NCI-H2029 treated with DMSO at 0.1 percent for 48 hours (cell line): Measurements from ENCODE around the gene IL37.

ENCODE experiments used
- DNase-seq: peaks from one replicate; lab custom pipeline; 2025; lab: John Stamatoyannopoulos, UW

IL37 gene, protein sequence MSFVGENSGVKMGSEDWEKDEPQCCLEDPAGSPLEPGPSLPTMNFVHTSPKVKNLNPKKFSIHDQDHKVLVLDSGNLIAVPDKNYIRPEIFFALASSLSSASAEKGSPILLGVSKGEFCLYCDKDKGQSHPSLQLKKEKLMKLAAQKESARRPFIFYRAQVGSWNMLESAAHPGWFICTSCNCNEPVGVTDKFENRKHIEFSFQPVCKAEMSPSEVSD

DNA sequence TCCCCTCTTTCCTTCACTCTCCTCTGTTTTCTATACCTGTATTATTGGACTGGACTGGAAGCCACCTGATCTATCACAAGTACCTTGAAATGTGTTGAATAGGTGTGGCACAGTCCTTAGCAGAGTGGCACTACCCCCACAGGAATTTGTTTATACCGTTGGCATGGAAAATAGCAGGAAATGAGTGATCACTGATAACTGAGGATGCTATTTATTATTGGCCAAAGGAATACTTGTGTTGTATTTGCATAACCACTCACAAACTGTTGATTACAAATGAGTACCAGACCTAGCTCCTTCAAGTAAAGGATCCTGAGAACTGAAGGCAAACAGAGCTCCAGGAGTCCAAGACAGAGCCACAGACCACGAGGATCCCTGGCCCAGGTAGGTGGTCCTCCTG is at the start of gene IL37:
TSS of gene IL37 (plus strand) at position 301 of the 400 bp plus-strand sequence. CDS start 1,848 bp downstream, outside the sequence.
- DNase-seq: no peak

DNA sequence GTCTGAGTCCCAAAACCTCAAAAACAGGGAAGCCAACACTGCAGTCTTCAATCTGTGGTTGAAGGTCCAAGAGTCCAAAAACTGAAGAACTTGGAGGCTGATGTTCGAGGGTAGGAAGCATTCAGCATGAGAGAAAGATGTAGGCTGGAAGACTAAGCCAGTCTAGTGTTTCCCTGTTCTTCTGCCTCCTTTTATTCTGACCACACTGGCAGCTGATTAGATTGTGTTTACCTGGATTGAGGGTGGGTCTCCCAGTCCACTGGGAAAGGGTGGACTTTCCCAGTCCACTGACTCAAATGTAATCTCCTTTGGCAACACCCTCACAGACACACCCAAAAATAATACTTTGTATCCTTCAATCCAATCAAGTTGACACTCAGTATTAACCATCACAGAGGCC is 46.9 kb upstream of the IL37 start:
- DNase-seq: no peak

DNA sequence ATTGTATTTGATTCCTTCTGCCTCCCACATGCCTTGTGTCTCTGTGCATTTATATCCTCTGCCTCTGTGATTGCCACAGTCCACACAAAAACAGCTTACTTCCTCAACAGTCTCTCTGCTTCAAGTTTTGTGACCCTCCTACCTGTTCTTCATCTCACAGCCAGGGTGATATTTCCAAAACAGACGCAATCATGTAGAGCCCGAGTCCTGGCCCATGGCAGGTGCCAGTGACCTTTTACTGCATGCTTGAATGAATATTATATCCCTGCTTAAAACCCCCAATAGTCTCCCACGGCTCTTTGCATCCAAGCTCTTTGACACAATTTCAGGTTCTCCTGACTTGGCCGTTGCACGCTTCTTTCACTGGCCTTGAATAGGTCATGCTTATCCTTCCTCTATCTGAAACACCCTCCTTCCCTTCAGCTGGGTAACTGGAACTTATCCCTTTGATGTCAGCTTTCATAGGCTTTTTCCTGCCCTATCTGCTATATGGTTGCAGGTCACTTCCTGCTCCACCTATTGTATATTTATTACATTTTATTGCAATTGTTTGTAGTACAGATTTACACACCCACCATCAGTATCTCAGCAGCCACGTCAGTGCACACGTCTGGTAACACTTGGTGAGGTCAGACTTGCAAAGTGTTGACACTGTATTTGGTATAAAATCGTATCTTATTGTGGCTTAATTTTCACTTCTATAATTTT is 44.7 kb upstream of the IL37 start:
- no peak for DNase-seq

DNA sequence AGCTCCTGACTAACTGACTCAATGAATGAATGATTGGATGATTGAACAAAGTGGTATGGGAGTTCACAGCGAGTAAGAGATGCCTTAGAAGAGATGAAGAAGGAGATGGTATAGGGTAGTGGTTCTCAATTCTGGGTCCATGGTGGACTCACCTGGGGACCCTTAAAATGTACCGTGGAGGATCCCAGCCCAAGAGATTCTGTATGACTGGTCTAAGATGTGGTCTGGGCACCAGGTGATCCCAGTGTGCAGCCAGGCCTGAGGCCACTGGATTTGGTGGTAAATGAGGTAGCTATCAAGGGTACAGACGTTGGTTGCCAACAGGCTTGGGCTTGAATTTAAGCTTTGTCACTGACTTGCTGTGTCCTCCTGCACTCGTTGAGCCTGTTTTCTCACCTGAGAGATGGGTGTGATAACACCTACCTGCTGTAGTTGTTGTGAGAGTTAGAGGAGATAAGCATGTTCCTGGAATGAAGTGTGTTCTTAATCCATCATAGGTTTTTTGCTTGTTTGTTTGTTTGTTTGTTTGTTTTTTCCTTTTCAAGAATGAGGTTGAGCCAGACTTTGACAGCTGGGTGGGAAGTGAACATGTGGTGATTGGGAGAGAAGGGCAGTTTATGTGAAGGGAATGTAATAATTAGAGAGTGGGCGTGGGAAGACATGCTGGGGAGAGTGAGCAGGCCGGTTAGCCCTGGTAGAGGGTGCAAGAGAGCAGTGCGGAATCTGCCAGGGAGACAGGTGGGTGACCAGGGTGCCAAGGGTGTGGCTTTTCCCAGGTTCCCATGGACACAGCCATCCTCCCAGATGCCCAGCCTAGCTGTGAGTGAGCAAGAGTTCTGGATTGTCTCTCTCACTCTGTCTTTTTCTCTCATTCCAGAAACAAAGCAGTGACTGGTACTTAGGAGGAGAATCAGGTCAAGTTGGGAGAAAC is 43.0 kb upstream of the IL37 start:
- no peak for DNase-seq

DNA sequence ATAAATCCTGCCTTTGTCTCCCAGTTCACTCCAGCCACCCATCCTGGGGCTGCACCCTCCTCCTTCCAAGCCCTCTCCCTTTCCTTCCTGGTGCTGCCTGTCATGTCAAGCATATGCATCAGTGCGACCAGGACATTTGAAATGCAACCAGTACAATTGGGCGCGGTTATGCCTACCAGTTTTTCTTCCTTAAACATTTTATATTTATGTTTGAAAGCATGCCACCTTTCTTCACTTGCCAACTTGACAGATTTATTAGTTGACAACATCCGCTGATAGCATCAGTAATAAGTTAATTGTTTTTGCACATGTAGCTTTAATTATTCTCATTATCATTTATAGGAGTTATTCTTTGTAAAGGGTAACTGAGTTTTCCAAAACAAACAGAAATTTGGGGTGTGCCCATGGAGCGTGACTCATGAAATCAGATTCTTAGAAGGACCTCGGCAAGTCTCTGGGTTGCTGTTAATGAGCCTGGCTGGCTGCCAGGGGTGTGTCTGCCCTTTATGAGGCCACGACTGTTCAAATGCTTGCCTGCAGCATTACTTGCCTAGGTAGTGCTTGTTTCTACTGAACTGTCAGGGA is 41.6 kb upstream of the IL37 start:
- DNase-seq: peak; percentile 30

DNA sequence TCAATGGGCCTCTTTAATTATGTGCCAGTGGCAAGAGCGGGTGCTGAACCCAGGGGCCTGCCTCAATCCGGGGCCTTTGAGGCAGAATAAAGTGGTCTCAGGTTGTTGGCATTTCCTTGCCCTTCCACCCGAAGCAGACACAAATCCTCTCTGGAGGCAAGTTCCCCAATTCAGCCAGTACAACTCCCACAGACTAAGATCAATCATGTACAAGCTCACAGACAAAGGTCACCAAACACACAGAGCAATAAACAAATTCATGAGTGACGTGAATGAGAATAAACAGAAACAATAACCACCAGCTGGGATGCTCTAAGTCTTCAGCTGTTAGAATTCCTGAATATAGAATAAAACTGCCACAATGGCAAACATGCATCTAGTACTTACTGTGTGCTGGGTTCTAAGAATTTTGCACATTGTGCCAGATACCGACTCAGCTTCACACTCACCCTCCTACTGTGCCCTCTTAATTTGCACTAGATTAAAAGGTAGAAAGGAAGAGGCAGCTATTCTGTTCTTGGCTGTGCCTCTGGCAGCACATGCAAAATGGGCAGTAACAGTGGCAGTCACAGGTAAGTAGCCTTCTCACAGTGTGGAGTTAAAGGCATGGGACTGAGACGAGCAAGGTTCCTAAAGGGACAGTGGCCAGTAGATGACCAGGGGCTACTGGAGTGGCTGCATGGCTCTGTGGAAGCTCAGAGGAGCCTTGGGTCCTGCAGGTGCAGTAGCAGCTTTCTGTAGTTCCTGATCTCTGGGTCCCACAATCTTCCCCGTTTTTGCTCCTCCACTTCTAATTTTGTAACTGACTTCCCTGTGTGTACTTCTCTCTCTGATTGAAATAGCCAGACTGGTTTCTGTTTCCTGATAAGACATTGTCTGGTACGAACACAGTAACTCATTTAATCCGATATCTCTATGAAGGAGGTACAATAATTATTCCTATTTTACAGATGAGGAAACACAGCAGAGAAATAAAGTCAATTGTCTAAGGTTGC is 39.8 kb upstream of the IL37 start:
- DNase-seq: no peak

DNA sequence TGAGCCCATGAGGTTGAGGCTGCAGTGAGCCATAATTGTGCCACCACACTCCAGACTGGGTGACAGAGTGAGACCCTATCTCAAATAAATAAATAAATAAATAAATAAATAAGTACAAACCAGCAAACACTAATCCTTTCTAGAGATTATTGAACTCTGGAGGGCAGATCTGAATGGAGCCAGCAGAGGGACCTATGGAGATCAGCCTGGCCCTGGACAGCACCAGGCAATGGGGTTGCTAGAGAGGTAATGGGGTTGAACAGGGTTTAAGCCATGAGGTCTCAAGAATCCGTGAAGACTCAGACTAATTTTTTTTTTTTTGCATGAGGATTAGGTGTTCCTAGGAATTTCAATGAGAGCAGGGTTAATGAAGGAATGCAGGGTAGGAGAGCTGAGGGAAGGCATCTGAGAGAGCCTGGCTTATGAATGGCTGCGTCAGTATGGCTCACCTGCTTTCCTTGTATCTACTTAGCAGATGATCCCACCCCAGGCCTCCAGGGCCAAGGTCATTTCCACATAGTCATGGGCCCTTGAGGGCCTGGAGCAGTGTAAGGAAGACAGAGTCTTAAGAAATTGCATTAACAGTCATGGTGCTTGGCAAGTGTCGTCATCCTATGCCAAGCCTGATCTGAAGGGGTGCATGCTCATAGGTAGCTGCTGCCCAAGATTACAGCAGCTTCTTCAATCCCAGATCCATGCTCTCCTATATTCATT is 34.6 kb upstream of the IL37 start:
- no peak for DNase-seq

DNA sequence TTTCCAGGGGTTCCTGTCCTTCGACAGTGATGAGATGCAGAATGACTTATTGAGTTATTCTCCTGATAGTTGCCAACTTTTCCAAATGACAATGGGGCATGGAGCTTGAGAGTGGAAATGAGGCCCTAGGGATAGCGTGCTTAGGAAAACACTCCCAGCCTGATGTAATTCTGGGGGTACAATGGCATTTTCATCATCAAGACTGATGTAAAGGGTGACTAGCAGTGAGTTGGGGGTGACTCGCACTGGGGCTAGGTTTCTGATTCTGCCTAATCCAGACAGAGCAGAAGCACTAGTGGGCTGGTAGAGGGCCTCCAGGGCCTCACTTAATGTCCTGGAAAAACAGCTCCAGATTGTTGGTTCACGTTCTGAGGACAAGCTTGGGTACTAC is 34.0 kb upstream of the IL37 start:
- no peak for DNase-seq

DNA sequence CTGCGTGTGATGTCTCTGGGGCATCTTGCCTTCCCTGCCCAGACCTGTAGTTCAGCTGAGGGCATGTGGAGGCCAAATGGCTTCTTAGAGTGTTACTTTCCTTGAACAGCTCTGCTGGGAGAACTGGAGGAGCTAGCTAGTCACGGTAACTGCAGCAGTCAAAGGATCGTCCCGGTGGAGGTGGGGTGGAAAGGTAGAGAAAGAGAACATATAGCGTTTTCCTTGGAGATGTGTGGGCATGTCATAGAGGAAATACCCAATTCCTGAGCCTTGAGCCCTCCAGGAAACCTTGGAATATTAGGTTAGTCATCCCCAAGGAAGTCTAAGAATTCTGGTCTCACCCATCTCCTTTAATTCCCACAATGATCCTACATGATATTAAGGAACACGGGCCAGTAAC is 33.5 kb upstream of the IL37 start:
- DNase-seq: no peak

DNA sequence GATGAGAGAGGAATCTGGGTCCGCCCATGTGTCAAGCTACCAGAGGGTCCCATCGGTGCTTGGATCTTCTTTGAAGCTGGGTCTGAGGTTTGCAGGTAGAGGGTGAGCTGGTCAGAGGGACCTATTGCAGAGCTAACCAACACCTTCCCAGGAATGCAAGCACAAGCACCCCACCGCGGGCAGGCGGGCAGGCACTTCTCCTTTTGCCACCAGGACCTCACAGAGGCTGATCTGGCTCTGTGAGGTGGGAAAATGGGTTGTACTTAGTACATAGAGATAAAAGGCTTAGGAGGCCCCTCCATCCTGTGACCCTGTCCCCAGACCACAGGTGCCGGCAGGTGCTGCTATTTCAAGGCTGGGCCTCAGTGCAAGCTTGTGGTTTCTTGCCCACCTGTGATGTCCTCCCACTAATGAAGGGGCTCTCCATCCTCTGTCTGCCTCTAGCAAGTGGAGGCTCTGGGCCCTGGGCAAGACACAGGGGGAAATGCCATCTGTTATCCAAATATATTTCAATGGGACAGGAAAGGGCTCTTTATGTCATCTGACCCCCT is 31.4 kb upstream of the IL37 start:
- no peak for DNase-seq

DNA sequence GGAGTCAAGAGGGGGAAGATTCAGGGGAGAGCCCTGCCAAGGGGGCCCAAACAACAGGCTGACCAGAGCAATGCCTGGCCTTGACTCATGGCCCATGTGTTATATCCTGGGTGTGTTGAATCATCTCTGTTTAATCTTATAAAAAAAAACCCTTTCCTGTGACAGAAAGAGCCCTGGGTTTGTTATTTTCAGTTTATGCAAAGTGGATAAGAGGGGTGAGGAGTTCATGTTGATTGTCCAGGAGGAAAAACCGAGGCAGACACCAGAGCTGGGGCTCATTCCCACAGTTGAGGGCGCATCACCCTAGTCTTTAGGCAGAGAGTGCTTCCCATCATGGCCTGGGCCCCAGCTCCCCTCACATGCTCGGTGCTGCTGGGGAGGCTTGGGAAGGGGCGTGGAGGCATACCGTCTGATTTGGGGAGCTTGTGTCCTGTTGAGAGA is 30.9 kb upstream of the IL37 start:
- DNase-seq: no peak

DNA sequence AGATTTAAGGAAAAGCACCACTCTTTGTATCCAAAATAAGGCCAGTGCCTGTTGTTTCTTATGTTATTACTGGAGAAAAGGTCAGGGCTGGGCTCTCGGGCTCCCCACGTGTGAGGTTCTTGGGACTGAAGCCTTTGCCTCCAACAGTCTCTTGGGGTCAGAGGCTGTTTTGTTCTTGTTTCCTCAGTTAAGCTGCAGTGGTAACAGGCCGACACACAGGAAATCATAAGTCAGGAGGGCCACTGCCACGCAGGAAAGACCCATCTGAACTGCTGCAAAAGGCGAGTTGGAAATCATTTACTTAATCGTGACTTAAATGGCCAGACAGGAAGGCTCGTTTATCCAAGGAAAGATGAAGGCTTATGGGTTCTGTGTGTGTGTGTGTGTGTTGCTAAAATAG is 30.3 kb upstream of the IL37 start:
- no peak for DNase-seq

DNA sequence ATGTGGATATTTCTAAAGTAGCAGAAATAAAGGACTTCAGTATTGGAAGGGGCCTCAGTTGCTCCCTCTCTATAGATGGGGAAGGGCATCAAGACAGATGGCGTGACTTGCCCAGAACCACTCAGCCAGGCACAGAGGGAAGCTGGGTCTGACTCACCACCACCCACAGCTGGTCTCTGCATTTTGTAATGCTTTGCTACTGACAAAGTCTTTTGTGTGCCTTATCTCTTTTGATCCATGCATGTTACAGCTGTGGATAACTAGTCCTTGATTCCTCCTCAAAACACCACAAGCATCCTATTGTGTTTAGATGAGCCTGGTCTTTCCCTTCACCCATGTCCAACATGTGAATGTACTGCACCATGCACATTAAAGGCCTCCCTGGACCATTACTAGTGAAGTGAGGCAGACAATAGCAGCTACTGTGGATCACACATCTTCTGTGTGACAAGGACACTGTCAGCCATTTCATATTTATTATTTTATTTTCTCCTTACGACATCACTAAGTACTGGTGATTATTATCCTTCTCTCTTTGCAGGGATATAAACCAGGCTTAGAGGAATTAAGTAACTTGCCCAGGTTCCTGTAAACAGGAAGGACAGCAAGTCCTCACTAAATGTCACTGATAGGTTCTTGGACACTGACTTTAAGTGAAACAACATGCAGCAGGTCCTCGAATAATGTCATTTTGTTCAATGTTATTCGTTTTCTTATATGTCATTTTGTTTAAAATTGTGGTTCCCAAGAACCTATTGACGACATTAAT is 29.6 kb upstream of the IL37 start:
- DNase-seq: no peak

DNA sequence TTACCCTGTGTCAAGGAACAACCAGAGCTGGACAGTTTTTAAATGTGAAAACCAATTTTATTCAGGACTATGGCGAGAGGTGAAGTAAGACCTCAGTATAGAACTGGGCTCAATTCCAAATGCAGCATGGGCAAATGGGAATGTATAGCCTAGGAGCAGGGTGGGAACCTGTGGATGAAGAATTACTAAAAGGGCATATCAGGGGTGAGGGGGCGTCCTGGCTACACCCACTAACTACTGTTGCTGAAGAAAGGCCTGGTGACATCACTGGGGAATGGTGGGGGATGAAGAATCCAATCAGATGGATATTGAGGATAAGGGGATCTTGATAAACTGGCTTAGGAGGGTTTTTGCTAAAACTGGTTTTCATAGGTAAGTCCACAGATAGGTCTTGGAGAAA is 27.3 kb upstream of the IL37 start:
- DNase-seq: no peak

DNA sequence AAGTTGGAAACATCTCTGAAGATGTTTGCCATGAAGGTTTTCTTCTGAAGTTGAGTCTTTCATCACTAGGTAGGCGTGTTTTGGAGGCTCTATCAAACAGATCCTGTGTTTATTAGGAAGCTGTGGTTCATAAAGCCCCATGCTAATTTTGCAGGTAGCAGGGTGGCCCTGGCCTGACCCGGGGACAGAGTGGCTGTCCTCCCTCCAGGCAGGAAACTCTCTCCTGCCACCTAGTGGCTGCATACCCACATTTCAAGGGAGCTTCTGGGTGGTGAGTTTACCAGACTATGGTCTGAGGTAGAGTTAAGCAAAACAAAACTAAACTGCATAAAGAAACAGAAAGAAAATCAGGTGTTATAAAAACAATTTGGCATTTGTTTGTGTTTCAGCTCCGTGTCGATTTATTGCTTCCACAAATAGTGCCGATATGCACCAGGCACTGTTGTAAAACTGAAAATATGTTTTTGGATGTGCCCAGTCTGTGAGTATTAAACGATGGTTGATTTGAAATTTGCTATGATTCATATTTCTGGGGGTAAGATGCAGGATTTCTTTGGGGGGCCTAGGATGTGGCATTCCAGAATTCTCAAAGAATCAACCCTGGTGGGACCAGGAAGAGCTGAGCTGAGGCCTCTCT is 26.0 kb upstream of the IL37 start:
- peak; percentile 7 for DNase-seq

DNA sequence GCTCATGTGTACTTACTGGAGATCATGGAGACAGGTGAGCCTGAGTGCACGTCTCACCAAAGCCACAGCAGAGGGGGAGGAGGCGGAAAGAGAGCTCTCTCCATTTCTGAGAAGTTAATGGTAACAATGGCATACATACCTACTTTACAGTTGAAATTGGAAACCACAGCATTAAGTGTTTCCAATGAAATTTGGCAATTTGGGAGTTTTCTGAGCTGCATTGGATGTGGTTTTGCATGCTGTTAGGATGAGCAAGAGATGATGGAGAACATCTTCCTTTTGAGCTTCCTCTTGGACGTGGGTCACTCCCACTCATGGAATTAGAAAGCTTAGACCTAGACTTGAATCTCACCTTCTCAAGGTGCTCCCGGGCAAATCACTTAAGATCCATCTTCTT is 25.5 kb upstream of the IL37 start:
- no peak for DNase-seq

DNA sequence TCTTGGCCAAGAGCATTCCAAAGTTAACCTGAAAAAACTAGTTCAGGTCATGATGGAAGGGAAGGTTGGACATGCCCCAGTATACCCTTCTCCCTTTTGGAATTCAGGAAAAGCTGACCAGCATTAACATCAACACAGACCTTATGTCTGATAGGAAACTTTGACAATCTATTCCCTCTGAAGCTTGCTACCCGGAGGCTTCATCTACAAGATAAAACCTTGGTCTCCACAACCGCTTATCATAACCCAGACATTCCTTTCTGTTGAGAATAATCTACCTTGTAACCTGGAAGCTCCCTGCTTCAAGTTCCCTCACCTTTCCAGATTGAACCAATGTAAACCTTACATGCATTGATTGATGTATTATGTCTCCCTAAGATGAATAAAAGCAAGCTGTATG is 24.7 kb upstream of the IL37 start:
- no peak for DNase-seq

DNA sequence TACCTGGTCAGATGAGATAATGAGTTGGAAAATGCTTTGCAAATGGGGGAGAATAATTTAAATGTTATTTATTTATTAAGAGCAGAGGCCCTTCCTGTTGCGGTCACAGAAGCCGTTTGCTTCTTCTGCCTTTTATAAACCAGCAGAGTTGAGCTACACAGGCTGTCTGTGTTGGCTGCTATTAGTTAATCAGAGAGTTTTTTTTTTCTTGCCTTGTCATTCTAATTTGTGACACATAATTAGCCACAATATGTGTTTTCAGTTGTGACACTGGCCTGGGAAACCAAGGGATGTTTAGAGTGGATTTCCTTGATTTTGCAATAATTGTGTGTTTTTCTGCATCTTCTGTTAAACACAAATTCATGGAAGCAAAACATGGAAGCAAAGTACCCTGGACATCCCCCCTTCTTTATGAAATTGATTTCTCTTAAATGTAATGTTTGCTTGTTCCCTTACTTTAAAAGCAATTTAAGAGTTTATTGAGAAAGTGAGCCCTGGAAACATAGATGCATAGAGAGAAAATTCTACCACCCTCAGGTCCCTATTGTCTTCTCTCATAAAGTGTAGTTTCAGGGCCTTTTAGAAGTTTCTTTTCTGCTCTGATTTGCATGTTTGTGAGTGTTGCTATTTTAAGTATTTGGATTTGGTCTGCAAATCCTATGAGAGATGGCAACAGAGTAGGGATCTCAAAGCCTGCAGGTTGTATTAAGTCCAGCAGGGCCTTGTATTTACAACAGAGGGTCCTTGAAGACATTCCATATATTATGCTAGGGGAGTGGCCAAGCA is 22.8 kb upstream of the IL37 start:
- no peak for DNase-seq
